HepG2 (cell line): ENCODE data around the gene RPTOR. TPM values are rescaled to one million over a fixed set of nuclear protein-coding genes. Genes with fewer than 3 reads are reported as not detected.

Source experiments
- CSRNP2 ChIP-seq: sonication (generic); formaldehyde crosslinking; conservative IDR thresholded peaks from 2 replicates; pipeline ENCODE4 v1.8.0; 2022; ENCODE audit warnings: low read depth, missing genetic modification reagents
- HMGA1 ChIP-seq: sonication (generic); formaldehyde crosslinking; conservative IDR thresholded peaks from 2 replicates; pipeline ENCODE4 v1.4.0; 2020; ENCODE audit warnings: missing genetic modification reagents
- JUN ChIP-seq: sonication (generic); formaldehyde crosslinking; IDR thresholded peaks from 2 replicates; pipeline ENCODE4 v1.4.0; 2020; ENCODE audit warnings: mild to moderate bottlenecking, missing genetic modification reagents
- KDM2A ChIP-seq: sonication (generic); formaldehyde crosslinking; IDR thresholded peaks from 2 replicates; pipeline ENCODE4 v1.4.0; 2020; ENCODE audit warnings: low read depth, missing genetic modification reagents, borderline replicate concordance
- LBX2 ChIP-seq: sonication (generic); formaldehyde crosslinking; IDR thresholded peaks from 2 replicates; pipeline ENCODE4 v1.5.0; 2020; ENCODE audit warnings: missing genetic modification reagents, mild to moderate bottlenecking, borderline replicate concordance
- MAZ ChIP-seq, 2 experiments: sonication (generic) in 1 of 2; formaldehyde crosslinking in 1 of 2; IDR thresholded peaks; 2 replicates each; pipeline versions ENCODE4 v1.5.0 to v1.6.1; 2012 to 2020; ENCODE audit warnings: low read depth in 2 of 2, mild to moderate bottlenecking in 2 of 2, borderline replicate concordance in 1 of 2, improper control_type of control experiment in 1 of 2, low read length in 1 of 2, missing genetic modification reagents in 1 of 2, moderate library complexity in 1 of 2
- NFKBIZ ChIP-seq: IDR thresholded peaks from 2 replicates; pipeline ENCODE4 v1.6.1; 2018; ENCODE audit warnings: missing genetic modification reagents, missing compliant biosample characterization
- PAXIP1 ChIP-seq: sonication (generic); formaldehyde crosslinking; conservative IDR thresholded peaks from 2 replicates; pipeline ENCODE4 v1.4.0; 2020; ENCODE audit warnings: mild to moderate bottlenecking, missing genetic modification reagents, moderate library complexity
- PHF8 ChIP-seq: sonication (generic); formaldehyde crosslinking; IDR thresholded peaks from 2 replicates; pipeline ENCODE4 v1.5.0; 2020; ENCODE audit warnings: missing genetic modification reagents
- SIN3B ChIP-seq: fragments of 150-350 bp; IDR thresholded peaks from 2 replicates; pipeline ENCODE4 v1.6.1; 2014; ENCODE audit warnings: low read length
- ZFP91 ChIP-seq: sonication (generic); formaldehyde crosslinking; IDR thresholded peaks from 2 replicates; pipeline ENCODE4 v1.9.0; 2022; ENCODE audit warnings: missing genetic modification reagents, mild to moderate bottlenecking, borderline replicate concordance
- ZNF501 ChIP-seq: sonication (generic); formaldehyde crosslinking; IDR thresholded peaks from 2 replicates; pipeline ENCODE4 v1.5.1; 2020; ENCODE audit warnings: mild to moderate bottlenecking, moderate library complexity, missing genetic modification reagents
- ZNF557 ChIP-seq: sonication (generic); formaldehyde crosslinking; IDR thresholded peaks from 2 replicates; pipeline ENCODE4 v1.4.0; 2020; ENCODE audit warnings: missing genetic modification reagents
- ZNF569 ChIP-seq: sonication (generic); formaldehyde crosslinking; IDR thresholded peaks from 2 replicates; pipeline ENCODE4 v1.5.0; 2020; ENCODE audit warnings: mild to moderate bottlenecking, missing genetic modification reagents, moderate library complexity, borderline replicate concordance
- ZNF720 ChIP-seq: sonication (generic); formaldehyde crosslinking; IDR thresholded peaks from 2 replicates; pipeline ENCODE4 v1.4.0; 2020; ENCODE audit warnings: missing genetic modification reagents
- polyA plus RNA-seq, 8 experiments: library from polyadenylated mRNA; depleted of rRNA in 3 of 8; stranded (reverse) in 7 of 8; unstranded in 1 of 8; fragments of >200 nt; fragmentation: Illumina TruSeq in 4 of 8; extraction: Trizol in 4 of 8; gene quantifications; 2 replicates each; pipeline versions ENCODE4 v1.2.1 to v1.2.3, GENCODE V29; 2011 to 2016; ENCODE audit warnings: low read depth in 4 of 8, missing spikeins in 1 of 8, mixed read lengths in 1 of 8; ENCODE audit not compliant: insufficient read depth in 1 of 8
- total RNA-seq, 5 experiments: library from RNA; depleted of rRNA; stranded (reverse); fragments of >200 nt; fragmentation: Illumina TruSeq; extraction: Trizol; gene quantifications; 2 replicates each; pipeline ENCODE4 v1.2.3, GENCODE V29; 2016; ENCODE audit warnings: low read depth in 1 of 5

RPTOR gene
- total and polyA plus RNA-seq, 2 of the 13 experiments (the other 11 are each of a cell fraction or from before 2014, with no cell fraction given): 6.6 to 25.3 TPM

GRCh38 chr17:80511222-80512180, 33.1 kb upstream of the RPTOR start (continued):
- TF ChIP-seq SIN3B (no peak), ZNF501 (CRISPR knock-in tag) (0 out of 2 replicates have a peak, but pooled peaks have one; percentile 19), NFKBIZ (CRISPR knock-in tag) (no peak), LBX2 (CRISPR knock-in tag) (no peak), HMGA1 (no peak), ZNF569 (CRISPR knock-in tag) (no peak), JUN (CRISPR knock-in tag) (0 out of 2 replicates have a peak, but pooled peaks have one; percentile 21), PAXIP1 (CRISPR knock-in tag) (no peak), PHF8 (CRISPR knock-in tag) (no peak), ZNF557 (CRISPR knock-in tag) (no peak), KDM2A (CRISPR knock-in tag) (peak; percentile 19; the same call in 1 of the 2 replicates), ZFP91 (CRISPR knock-in tag) (peak; percentile 41; the same call in 1 of the 2 replicates), ZNF720 (CRISPR knock-in tag) (no peak), CSRNP2 (CRISPR knock-in tag) (no peak), MAZ (IDR thresholded peaks at IDR 0.05; ENCODE audit: borderline replicate concordance, low read depth, low read length) (no peak), MAZ (CRISPR knock-in tag; IDR thresholded peaks at IDR 0.05; ENCODE audit: low read depth) (no peak)
